ENCODE results near the gene HIPK2.
"Not testable (repeated sequence)": the region's sequence is repeated elsewhere in the genome, so short reads cannot be mapped to it uniquely, and the experiment has no call there.

Gene HIPK2

DNA sequence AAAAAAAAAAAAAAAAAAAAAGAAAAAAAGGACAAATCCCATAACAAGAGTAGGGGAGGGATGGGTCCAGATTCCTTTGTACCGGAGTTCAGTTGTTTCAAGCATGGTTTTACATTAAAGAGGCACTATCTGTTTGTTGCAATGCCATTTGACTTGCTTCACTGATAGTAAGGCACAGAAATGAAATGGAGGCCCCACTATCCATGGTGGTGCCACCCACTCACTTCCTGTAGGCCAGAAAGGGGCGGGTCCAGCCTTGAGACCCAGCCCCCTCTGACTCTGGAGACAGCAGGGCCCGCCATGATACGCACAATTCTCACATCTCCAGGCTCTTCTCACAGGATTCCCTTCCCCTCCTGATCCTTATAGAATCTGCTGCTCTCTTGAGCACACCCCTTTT is 154.3 kb downstream of the HIPK2 start:
- no peak for DNase-seq (ENCODE audit: low read depth in 2 of 2)

DNA sequence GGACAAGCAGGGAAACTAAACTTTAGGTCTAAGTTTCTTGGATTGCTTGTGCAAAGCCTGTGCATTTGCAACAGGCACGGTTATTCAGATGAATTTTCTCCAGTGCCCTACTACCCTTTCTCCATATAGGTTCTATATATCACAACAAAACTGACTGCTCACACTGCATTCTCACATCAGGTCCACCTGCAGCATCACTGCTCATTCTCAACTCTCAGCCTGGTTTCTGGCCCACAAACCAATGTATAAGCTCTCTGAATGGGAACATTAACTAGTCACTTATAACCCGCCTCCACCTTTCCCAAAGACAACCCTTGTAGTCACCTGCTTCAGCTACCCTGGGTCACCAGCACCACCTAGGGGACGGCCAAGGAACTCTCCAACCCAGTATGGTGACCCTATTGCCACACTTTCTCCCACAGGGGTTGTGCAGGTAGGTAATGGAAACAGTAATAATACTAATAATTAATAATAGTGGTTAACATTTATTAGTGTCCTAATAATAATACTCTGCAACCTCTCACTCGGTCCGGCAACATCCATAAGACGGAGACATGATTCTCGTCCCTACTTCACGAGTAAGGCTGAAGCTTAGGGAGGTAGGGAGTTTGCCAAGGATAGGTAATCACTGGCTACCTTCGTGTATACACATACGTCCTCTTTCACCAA is 157.0 kb downstream of the HIPK2 start:
- DNase-seq (ENCODE audit: low read depth in 2 of 2), result no peak

DNA sequence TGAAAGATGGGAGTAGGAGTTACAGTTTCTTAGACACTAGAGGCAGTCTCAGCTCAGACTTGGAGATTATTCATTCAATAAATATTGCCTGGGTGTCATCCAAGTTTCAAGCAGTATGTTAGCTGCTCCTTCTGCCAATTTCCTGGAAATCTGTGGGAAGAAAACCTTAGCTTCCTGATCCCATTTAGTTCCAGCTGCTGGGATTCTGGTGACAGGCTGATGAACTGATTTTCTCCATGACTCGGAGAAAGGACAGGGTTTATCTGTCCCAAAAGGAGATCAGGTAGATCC is 158.5 kb downstream of the HIPK2 start:
- no peak for DNase-seq (ENCODE audit: low read depth in 2 of 2)

DNA sequence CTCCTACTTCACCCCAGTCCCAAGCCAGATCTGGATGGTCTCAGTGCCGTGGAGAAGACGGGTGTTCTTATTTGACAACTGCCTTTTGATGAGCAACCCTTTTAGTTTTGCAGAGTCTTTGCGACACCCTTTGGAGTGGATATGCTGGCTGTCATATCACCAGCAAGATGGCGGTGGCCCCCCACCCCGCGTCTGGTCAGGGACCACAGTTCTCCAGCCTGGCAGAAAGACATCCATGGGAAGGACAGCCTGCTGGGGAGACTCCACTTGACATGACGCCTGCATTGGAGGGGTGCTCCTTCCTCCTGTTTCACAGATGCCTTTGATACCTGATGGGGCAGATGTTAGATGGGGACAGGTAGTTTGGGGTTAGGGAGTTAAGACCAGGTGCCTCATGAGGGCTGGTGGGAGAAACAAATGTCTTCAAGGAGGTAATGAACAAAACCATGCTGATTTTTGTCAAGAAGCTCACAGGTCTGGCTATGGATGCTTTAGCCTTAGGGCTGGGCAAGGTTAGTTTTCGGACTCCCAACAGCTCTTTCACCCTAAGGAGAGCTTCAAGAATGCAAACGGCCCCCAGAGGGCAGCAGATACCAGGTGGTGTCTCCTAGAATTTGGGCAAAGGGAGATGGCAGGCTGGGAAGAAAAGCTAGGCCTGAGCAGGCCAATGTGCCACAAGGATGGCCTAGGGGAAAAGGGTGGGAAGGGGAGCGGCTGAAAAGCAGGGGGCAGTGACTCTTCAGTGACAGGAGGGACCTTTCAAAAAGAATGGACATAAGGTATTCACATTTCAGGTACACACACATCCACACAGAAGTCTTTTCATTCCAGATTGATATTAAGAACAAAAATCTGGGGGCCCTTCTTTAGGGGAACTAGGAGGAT is 159.1 kb downstream of the HIPK2 start:
- DNase-seq (ENCODE audit: low read depth in 2 of 2), result no peak

DNA sequence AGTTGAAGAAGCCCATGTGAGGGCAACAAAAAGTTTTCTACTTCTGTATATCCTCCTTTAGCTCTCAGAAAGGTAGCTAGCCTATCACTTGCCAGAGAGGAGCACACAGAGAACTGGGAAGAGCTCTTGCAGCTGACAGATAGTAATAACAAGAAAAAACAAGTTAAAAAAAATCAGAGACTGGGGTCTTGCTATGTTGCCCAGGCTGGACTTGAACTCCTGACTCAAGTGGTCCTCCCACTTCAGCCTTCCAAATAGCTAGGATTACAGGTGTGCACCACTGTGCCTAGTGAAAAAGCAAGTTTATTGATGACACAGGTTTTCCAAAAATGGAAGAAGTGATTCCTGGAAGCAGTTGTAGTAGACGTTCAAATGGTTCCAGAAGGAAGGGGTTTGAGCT is 160.7 kb downstream of the HIPK2 start:
- DNase-seq (ENCODE audit: low read depth in 2 of 2), result no peak

DNA sequence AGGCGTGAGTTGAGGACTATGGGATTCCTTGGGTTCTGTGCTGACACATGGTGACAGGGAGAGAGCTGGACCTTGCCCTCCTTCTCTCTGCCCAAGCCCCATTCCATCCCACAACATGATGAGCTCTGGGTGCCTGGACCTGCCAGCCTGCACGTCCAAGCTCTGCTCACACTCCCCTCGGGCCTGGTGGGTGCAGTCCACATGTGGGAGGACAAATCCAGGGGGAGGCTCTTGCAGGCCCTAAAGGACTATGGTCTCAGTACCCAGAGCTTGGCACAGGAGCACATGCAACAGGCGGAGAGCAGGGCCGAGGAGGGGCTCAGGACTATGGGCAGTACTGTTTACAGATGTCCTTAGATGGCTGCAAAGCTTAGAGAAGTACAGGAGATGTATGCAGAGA is 162.9 kb downstream of the HIPK2 start:
- no peak for DNase-seq (ENCODE audit: low read depth in 2 of 2)

DNA sequence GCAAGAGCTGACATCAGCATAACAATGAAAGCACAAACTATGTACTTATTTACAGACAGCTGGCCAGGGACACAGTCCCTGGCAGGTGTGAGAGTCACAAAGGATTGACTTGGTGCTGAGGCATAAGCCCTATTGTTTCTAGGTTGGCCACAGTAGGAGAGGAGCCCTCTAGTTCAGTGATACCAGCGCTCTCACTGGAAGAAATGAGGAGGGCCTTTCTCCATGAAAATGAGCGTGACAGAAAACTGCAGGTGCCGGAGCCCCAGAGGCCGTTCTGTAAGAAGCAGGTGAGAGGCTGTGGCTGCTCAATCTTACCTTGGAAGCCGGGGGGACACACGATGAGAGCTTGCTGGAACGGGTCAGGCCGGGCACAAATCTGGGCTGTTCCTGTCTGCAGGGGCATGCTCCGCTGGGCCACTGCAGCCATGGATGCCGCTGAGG is 163.8 kb downstream of the HIPK2 start:
- DNase-seq (ENCODE audit: low read depth in 2 of 2), result no peak

DNA sequence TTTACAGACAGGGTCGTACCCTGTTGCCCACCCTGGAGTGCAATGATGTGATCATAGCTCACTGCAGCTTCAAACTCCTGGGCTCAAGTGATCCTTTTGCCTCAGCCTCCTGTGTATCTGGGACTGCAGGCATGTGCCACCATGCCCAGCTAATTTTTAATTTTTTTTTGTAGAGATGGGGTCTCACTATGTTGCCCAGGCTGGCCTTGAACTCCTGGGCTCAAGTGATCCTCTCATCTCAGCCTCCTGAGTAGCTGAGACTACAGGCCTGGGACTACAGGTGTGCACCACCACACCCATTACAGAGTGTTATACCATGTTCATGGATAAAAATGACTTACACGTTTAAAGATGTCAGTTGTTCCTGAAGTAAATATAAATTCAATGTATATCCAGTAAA is 166.2 kb downstream of the HIPK2 start:
- DNase-seq (ENCODE audit: low read depth in 2 of 2), result not testable (repeated sequence)

DNA sequence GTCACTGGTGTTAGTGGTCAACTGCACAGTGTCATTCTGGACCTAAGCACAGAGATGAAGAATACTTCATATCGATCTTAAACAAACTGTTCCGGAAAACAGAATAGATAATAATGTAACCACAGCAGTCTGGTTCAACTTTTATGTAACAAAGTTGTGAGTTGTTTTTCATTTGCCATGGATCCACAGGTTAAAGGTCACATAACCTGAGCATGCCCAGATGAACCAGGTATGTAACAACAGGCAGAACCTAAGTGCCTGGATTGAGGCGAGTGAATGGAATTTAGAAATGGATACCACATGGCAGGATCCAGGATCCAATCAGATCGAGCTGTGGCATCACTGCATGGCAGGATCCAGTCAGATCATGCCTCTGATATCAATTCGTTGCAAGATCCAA is 167.2 kb downstream of the HIPK2 start:
- no peak for DNase-seq (ENCODE audit: low read depth in 2 of 2)

DNA sequence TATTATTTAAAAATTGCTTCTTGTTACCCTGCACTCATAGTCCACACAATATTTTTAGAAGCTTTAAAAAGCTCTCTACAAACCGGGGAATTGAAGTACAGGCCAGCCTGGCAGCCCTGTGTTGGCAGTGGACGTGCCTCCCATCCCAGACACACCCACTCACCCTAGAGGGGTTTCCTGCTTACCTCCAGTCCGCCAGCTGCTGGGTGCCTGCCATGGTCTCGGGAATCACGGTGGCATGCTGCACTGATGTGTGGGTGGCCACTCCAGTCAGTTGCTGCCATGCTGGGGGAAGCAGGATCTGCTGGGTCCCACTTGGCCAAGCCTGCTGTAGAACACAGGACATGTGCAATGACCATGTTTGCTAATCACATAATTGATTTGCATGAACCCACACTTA is 173.9 kb downstream of the HIPK2 start:
- no peak for DNase-seq (ENCODE audit: low read depth in 2 of 2)

DNA sequence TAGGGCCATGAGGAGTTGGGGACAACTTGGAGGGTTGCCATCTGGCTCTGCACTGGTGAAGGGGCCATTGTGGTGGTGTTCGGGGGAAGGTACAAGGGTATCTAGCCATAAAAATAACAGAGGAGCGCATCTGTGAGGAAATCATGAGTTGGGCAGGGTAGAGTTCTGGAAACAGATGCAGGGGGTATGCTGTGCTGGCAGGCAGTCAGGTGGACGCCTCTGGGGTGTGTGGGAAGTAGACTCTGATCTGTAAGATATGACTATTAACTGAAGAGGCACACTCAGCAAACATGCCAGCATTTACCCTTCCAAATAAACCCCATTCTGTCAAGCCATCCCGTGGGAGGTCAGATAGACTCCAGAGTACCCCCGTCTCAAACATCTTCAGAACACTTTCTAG is 174.5 kb downstream of the HIPK2 start:
- DNase-seq (ENCODE audit: low read depth in 2 of 2), result no peak

DNA sequence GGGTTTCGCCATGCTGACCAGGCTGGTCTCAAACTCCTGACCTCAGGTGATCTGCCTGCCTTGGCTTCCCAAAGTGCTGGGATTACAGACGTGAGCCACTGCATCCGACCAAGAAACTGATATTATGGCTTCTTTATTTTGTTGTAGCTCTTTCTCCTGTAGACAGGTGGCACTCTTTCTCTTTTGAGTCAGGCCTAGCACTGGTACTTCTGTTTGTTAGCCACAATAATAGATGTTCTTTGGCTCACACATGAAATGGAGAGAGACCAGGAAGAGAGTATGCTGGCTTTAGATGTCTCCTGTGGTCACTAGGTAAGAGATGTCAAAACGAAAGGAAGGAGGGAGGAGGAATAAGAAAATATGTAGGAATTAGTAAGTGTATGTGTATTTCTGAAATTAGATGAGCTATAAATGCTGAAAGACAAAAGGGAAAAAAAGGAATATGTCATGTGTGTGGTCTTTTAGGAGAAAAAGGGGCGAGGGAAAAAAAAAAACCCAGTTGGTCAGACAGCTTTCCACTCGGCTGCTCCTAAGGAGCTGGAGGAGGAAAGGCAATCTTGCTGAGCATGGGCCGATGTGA is 175.6 kb downstream of the HIPK2 start:
- no peak for DNase-seq (ENCODE audit: low read depth in 2 of 2)

DNA sequence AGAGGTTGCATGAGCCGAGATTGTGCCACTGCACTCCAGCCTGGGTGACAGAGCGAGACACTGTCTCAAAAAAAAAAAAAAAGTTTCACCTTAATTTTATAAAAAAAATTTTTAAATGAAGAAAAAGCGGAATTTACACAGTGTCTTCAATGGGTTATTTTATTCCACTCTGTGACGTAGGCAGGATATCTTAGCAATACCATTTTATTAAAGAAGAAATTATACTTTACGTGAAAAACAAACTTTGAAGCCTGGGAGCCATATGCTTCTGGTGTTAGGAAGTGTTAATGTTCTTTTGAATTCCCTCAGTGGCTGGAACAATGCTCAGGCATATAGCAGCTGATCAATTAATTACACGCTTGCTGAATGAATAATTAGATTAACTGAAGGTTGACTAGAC is 176.6 kb downstream of the HIPK2 start:
- DNase-seq (ENCODE audit: low read depth in 2 of 2), result no peak

DNA sequence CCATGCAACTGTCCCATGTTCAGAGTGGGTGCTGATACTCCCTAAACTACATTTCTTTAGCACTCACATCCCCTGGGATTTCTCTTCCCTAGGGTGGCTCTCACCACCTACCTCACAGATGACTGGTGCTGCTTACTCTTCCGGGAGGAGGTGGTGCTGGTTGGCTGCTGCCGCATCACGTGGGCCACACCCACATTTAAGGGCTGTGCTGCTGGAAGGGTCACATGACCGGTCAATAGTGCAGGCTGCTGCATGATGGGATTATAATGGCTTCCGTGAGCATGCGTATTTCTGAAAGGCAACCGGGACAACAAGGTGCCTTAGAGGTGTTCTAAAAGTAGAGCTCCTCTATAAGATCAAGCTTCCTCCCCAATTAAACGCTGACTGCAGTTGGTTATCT is 177.5 kb downstream of the HIPK2 start:
- no peak for DNase-seq (ENCODE audit: low read depth in 2 of 2)

DNA sequence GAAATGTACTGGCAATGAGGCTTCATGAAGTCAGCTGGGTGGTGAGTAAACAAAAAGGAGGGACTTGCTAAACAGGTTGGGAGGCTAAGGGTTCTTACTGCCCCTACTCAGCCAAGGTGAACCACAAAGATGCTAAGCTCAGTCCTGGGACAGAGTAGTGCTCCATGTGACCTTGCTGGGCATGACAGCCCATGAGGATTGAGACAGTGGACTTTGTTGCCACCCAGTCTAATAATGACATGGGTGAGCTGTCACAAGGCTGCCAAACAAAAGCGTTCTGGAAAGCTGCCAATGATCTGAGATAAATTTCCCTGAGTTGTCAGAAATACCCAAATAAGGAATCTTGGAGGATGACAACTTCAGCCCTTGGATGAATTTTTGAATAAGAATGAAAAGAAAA is 179.2 kb downstream of the HIPK2 start:
- no peak for DNase-seq (ENCODE audit: low read depth in 2 of 2)

DNA sequence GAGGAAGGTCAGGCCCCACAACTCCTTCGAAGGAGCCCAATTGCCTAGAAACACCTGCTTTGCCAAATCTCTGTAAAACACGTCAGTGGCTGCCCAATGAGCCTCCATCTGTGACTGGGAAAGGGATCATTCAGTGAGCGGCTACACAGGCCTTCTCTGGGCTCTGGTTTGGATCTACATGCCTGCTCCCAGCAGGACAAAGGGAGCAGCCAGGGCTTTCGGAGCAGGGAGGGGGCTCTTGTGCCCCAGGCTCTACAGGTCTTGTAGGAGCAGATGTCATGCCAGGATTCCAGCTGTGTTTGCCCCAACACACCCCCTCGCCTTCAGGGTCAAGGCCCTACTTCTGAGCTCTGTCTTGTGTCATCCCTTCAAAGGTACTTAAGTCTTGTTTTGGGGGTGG is 180.8 kb downstream of the HIPK2 start:
- DNase-seq (ENCODE audit: low read depth in 2 of 2), result no peak

DNA sequence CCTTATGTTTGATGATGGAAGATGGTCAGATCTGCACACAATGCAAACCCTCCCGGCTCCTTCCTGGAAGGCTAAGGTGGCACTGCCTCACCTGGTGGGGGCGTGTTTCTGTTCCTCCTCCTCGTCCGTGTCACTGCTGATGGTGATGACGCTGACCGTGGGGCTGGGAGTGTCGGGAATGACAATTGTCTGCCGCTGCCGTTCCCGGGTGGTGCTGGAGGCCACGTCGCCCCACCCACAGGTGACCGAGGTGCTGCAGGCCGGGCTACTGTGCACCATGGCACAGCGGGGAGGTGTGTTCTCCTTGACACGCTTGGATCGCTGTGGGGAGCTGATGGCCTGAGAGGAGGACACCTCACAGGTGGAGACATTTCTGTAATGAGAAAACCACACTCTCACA is 181.2 kb downstream of the HIPK2 start:
- no peak for DNase-seq (ENCODE audit: low read depth in 2 of 2)

DNA sequence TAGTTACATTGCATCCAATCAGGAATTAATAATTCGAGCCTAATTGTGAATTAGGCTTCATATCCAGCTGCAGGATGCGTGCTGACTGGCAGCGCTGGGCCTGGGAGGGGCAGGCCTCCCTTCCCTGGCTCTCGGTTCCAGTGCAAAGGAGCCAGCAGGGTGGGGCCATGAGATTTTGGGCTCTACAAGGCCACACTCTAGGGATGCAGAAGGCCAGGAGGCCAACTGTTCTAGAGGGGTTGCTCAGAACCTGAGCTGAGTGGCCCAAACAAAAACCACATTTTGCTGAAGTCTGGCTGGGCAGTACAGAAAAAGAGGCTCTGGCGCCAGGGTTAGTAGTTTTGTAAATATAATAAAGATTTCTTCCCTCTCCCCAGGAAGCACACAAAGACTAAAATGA is 182.0 kb downstream of the HIPK2 start:
- DNase-seq (ENCODE audit: low read depth in 2 of 2), result no peak

DNA sequence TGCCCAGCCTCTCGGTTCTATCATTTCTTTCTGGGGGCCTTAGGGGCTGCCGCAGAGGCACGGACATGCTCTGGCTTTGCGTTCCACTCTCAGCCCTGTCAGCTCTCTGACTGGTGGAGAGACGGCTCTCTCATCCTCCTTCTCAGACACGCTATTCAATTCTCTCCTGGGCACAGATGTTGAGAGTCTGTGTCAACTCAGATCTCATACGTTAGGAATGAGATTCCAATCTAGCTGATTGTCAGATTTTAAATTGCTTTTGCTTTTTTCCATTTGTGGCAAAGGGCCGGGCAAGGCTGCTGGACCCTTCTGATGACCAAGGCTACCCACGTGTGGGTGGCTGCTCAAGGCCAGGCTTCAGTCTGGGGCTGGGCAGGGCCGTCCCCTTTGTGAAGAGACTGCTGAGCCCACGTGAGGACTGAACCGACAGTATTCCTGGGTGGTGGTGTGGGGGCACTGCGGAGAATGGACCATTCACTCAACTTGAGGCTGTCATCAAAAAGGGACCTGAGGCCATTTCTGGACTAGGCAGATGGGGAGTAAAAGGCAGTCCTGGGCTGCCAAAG is 182.8 kb downstream of the HIPK2 start:
- no peak for DNase-seq (ENCODE audit: low read depth in 2 of 2)

DNA sequence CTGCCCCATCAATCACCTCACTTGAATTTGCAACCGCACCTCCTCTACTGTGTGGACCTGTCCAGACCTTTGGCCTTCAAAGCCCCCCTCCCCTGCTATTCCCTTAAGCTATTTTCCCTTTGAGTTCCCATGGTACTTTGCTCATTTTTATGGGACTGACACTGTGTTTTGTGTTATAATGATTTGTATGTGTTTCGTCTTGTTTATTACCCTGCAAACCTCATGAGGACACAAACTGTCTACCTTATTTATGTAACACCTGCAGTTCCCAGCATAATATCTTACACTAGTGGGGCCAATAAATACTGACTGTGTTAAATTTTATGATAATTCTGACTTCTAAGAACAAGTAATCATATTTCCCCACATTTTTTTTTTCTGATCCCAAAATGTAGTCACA is 183.7 kb downstream of the HIPK2 start:
- no peak for DNase-seq (ENCODE audit: low read depth in 2 of 2)

DNA sequence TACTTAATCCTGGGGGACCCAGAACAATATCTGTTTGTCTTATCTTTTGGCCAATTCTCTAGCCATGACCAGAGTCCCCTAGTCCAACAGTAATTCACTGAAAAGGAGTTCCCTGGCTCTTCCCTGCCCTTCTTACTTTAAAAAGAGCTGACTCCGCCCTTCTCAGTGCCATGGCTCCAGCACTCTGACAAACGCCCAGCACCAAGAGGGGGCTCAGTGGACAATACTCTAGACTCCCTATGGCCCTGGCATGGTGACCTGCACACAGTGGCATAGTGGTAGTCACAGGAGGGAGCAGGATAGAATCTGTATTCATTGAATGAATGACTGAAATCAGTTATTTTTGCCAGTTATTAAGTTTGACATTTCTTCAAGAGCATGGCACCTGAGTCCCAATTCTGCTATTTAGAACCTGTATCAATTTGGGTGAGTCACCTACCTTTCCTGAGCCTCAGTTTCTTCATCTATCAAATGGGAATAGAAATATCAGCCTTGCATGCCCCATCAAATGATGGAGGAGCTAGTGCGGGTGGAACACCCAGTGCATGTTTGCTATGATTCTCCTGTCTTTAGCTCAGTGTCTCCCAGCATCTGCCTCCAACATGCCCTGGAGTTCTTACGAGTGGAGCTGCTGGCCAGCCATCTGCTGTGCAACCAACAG is 184.9 kb downstream of the HIPK2 start:
- no peak for DNase-seq (ENCODE audit: low read depth in 2 of 2)

DNA sequence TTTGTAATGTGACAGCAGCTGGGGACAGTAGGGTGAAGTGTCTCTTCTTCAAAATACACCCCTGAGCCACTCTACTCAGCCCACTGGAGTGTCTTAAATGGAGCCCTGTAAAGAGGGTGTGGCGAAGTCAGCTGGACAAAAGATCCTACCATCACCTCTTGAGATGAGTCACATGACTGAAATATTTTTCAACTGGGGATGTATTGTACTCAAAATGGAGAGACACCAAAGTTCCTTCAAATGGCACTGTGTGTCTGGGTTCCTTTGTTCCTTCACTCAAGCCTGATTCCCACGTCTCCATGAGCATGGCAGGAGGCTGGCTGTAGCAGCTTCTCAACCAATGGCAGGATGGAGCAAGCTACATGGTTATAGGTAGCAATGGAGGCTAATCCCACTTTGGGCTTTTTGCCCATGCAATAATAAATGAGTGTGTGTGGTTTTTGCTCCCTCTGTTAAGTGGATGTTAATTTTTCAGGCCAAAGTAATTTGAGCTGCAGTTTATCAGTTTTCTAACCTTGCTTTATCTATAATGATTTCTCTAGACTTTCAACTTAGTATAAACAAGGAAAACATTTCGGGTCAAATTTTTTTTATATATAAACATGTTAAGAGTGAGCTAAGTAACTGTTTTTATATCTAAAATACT is 186.1 kb downstream of the HIPK2 start:
- DNase-seq (ENCODE audit: low read depth in 2 of 2), result no peak

All from stimulated activated CD8-positive, alpha-beta memory T cell treated with anti-CD3 and anti-CD28 coated beads, Interleukin-2, amount 100 ng/mL, for 1 hour (primary cell).